GM10248 (cell line): ENCODE measurements around the gene CX3CR1.

Experiments
- CTCF ChIA-PET: fragments of 300-600 bp; sonication (Branson Sonifier 250); formaldehyde crosslinking; extraction: SDS; loops from one replicate; lab custom pipeline; 2021; ENCODE audit warnings: antibody characterized with exemption; lab: Yijun Ruan, JAX
- POLR2A ChIA-PET: fragments of 350-650 bp; sonication (Branson Sonifier 250); formaldehyde crosslinking; extraction: SDS; loops from one replicate; lab custom pipeline; 2020; ENCODE audit warnings: antibody characterized with exemption; lab: Yijun Ruan, JAX
- DNase-seq: peaks from one replicate; pipeline ENCODE4 v3.0.0; 2012; ENCODE audit errors: extremely low spot score
- CTCF ChIP-seq: IDR thresholded peaks from 2 replicates; pipeline ENCODE4 v1.5.1; 2012; ENCODE audit warnings: mild to moderate bottlenecking, low read depth; ENCODE audit errors: extremely low read depth, missing control alignments, control extremely low read depth

The CX3CR1 gene

DNA sequence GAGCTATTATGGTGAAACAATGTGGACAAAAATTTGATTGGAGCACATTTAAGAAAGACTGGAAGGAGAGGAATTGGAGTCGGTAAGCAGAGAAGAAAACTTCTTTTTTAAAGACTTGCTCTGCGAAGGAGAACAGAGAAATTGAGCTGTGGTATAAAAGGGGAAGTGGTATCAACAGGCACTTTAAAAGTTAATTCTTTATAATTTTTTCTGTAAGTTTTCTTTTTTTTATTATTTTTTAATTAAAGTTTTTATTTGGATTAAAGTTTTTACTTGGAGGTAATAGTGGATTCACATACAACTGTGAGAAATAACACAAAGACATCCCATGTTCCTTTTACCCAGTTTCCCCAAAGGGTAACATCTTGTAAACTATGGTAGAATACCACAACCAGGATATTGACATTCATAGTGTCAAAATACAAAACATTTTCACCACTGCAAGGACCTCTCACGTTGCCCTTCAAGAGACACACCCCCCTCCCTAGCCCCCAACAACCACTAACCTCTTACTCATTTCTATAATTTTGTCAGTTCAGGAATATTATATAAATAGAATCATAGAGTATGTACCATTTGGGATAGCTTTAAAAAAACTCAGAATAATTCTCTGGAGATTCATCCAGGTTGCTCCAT lies 53.6 kb downstream of the CX3CR1 start:
- POLR2A ChIA-PET, result no interaction called here
- CTCF ChIA-PET, result interaction anchor here (0.7 to 1.0 kb wide), 2 partner anchors 20 to 62 kb away, joined by 3 read pairs; no protein-coding TSS in a partner anchor
- no peak for DNase-seq
- no peak for TF ChIP-seq CTCF

GRCh38 chr3:39224288-39224687 lies 55.5 kb downstream of the CX3CR1 start:
- no peak for TF ChIP-seq CTCF
- POLR2A ChIA-PET, result no interaction called here
- no peak for DNase-seq
- CTCF ChIA-PET, result interaction anchor here (1.2 to 1.7 kb wide), 3 partner anchors 9 to 64 kb away, joined by 4 to 5 read pairs (median 4); no protein-coding TSS in a partner anchor

DNA sequence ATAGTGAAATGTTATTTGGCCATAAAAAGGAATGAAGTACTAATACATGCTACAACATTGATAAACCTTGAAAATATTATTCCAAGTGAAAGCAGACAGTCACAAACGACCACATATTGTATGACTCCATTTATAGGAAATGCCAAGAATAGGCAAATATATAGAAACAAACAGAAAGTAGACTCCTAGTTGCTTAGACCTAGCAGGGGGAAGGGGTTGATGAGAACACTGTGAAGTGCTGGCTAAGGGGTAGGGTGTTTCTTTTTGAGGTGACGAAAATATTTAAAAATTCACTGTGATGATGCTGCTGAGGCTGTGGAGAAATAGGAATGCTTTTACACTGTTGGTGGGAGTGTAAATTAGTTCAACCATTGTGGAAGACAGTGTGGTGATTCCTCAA lies 56.9 kb downstream of the CX3CR1 start:
- DNase-seq, result no peak
- TF ChIP-seq CTCF, result no peak
- POLR2A ChIA-PET, result no interaction called here
- CTCF ChIA-PET, result no interaction called here

DNA sequence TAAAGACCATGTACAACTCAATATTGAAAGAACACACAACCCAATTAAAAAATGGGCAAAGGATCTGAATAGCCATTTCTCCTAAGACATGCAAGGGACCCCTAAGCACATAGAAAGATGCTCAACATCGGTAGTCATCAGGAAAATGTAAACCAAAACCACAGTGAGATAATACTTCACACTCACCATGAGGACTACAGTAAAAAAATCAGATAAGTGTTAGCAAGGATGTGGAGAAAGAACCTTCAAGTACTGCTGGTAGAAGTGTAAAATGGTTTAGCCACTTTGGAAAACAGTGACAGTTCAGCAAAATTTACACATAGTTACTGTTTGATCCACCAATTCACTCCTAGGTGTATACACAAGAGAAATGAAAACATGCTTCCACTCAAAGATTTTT lies 57.4 kb downstream of the CX3CR1 start:
- TF ChIP-seq CTCF, result no peak

GRCh38 chr3:39221141-39221530 lies 58.7 kb downstream of the CX3CR1 start:
- TF ChIP-seq CTCF, result no peak
- CTCF ChIA-PET, result interaction anchor here (1.2 to 4.8 kb wide), 3 partner anchors 31 to 70 kb away, joined by 3 to 19 read pairs (median 7); no protein-coding TSS in a partner anchor
- POLR2A ChIA-PET, result no interaction called here
- no peak for DNase-seq

More for the DNA sequence above, 57.4 kb downstream of the CX3CR1 start:
- DNase-seq, result no peak
- POLR2A ChIA-PET, result no interaction called here
- CTCF ChIA-PET, result no interaction called here

DNA sequence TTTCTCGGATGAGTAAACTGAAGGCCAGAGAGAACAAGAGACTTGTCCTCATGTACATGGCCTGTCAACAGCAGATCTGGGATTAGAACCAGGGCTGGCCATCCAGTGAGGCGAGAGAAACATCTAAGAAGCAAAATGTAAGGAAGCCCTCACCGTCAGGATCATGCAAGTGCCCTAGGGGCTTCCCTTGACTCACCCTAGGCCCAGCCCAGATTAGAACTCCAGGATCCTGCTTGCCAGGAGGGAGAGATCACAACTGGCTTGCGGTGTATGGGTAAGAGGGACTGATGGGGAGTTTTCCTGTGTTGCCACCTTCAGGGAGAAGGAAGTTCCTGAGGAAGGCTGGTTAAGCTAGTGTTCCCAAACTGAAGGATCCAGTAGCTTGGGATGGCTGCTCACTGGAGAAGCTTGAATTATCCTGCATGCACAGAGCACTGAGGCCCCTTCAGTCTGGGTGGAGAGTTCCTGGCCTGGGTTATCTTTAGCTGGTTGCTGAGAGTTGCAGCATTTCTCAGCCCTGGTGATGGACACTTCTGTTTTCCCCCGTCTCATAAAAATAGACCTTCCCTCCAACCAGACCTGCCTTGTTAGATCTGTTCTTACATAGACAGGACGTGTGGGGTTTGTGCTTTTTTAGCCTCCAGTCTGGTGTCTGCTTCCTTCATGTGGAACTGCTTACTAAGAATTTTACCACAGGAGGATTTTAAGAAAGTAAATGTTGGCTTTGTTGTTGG lies 59.3 kb downstream of the CX3CR1 start:
- ChIA-PET CTCF (interaction anchor here (0.6 to 4.8 kb wide), 5 partner anchors 18 to 71 kb away, joined by 3 to 19 read pairs (median 6); no protein-coding TSS in a partner anchor), POLR2A (no interaction called here)
- TF ChIP-seq CTCF, result no peak
- DNase-seq, result no peak
